B cell (primary cell): ENCODE data around the gene RGS3. TPM values are rescaled to one million over a fixed set of nuclear protein-coding genes. Genes with fewer than 3 reads are reported as not detected.

Experiments
- ATAC-seq: fragments of 200-7000 bp; cut with Tn5 transposase; one replicate; pipeline ENCODE4 v1.10.0; 2021; ENCODE audit warnings: low read depth, mild to moderate bottlenecking, moderate number of reproducible peaks, moderate library complexity
- CTCF ChIA-PET: fragments of 350-600 bp; sonication (Branson Sonifier 250); formaldehyde crosslinking; loops from one replicate; lab custom pipeline; 2021; ENCODE audit warnings: antibody characterized with exemption, inconsistent platforms; lab: Charles Lee
- POLR2A ChIA-PET: fragments of 350-600 bp; sonication (Branson Sonifier 250); formaldehyde crosslinking; loops from one replicate; lab custom pipeline; 2021; ENCODE audit warnings: antibody characterized with exemption; lab: Charles Lee
- DNase-seq: peaks from one replicate; pipeline ENCODE4 v3.0.0; 2013
- H2AFZ ChIP-seq: 2 replicates; pipeline ENCODE4 v1.6.1; 2012; ENCODE audit warnings: mild to moderate bottlenecking, low read depth, low read length; ENCODE audit not compliant: insufficient read depth, poor library complexity, severe bottlenecking
- H3K27ac ChIP-seq, 2 donors: 1 replicate in 1 of 2; 2 replicates in 1 of 2; pipeline ENCODE4 v1.5.1; 2012 to 2013; ENCODE audit warnings: low read length in 2 of 2, mild to moderate bottlenecking in 2 of 2, moderate library complexity in 1 of 2
- H3K27me3 ChIP-seq, 4 experiments: fragments of 200-600 bp in 1 of 4; sonication (generic) in 1 of 4; replicated peaks in 1 of 4; 1 replicate in 2 of 4; 2 replicates in 2 of 4; pipeline versions ENCODE4 v1.6.1 to v1.7.0; 2013 to 2016; ENCODE audit warnings: low read length in 3 of 4, mild to moderate bottlenecking in 2 of 4, mixed read lengths in 1 of 4, moderate library complexity in 1 of 4; ENCODE audit not compliant: insufficient read depth in 4 of 4, control insufficient read depth in 3 of 4; ENCODE audit errors: control extremely low read depth in 1 of 4
- H3K36me3 ChIP-seq, 2 experiments: replicated peaks in 1 of 2; 1 replicate in 1 of 2; 2 replicates in 1 of 2; pipeline versions ENCODE4 v1.6.1 to v1.7.1; 2013; ENCODE audit warnings: low read length in 1 of 2; ENCODE audit not compliant: insufficient read depth in 2 of 2, control insufficient read depth in 1 of 2; ENCODE audit errors: control extremely low read depth in 1 of 2, extremely low read depth in 1 of 2
- H3K4me1 ChIP-seq, 2 donors: fragments of 200-600 bp in 1 of 2; sonication (generic) in 1 of 2; 1 replicate in 1 of 2; 2 replicates in 1 of 2; pipeline versions ENCODE4 v1.5.1 to v1.6.1; 2013 to 2017; ENCODE audit warnings: low read length in 2 of 2; ENCODE audit not compliant: control insufficient read depth in 2 of 2, insufficient read depth in 2 of 2
- H3K4me2 ChIP-seq: replicated peaks from 2 replicates; pipeline ENCODE3; 2012; ENCODE audit warnings: mild to moderate bottlenecking, low read depth, low read length; ENCODE audit not compliant: poor library complexity, severe bottlenecking
- H3K4me3 ChIP-seq, 5 experiments: fragments of 200-600 bp in 1 of 5; sonication (generic) in 1 of 5; 1 replicate in 3 of 5; 2 replicates in 2 of 5; pipeline versions ENCODE4 v1.5.1 to v1.7.0; 2011 to 2016; ENCODE audit warnings: low read length in 4 of 5, mild to moderate bottlenecking in 4 of 5, low read depth in 2 of 5, control low read depth in 1 of 5, moderate library complexity in 1 of 5; ENCODE audit not compliant: insufficient read depth in 1 of 5; ENCODE audit errors: control extremely low read depth in 1 of 5, extremely low read depth in 1 of 5
- H3K79me2 ChIP-seq: fragments of 200-600 bp; sonication (generic); one replicate; pipeline ENCODE4 v1.6.0; 2016; ENCODE audit warnings: low read length; ENCODE audit not compliant: control insufficient read depth, insufficient read depth
- H3K9ac ChIP-seq: fragments of 200-600 bp; sonication (generic); 2 replicates; pipeline ENCODE4 v1.6.1; 2017; ENCODE audit warnings: mild to moderate bottlenecking, low read length, moderate library complexity
- H3K9me3 ChIP-seq, 3 donors: one replicate each; pipeline versions ENCODE4 v1.6.1 to v1.7.1; 2013; ENCODE audit warnings: low read length in 2 of 3; ENCODE audit not compliant: control insufficient read depth in 2 of 3, insufficient read depth in 1 of 3; ENCODE audit errors: control extremely low read depth in 1 of 3
- H4K20me1 ChIP-seq: 2 replicates; pipeline ENCODE4 v1.6.0; 2012; ENCODE audit warnings: mild to moderate bottlenecking, low read length; ENCODE audit not compliant: insufficient read depth, control insufficient read depth, poor library complexity, severe bottlenecking
- H3K27ac Mint-ChIP-seq: one replicate; pipeline ENCODE4 v1.8.0; 2021; ENCODE audit warnings: mixed read lengths
- H3K27me3 Mint-ChIP-seq: one replicate; pipeline ENCODE4 v1.8.0; 2021; ENCODE audit warnings: mixed read lengths
- H3K4me1 Mint-ChIP-seq: one replicate; pipeline ENCODE4 v1.8.0; 2021; ENCODE audit warnings: mixed read lengths
- H3K4me3 Mint-ChIP-seq: one replicate; pipeline ENCODE4 v1.8.0; 2021; ENCODE audit warnings: mixed read lengths
- H3K9me3 Mint-ChIP-seq: one replicate; pipeline ENCODE4 v1.8.0; 2022; ENCODE audit warnings: mixed read lengths; ENCODE audit not compliant: insufficient read depth
- CTCF ChIP-seq: fragments of 200-600 bp; IDR thresholded peaks from one replicate; pipeline ENCODE4 v1.8.0; 2022; ENCODE audit warnings: antibody characterized with exemption, mild to moderate bottlenecking
- EZH2 ChIP-seq: IDR thresholded peaks from 2 replicates; pipeline ENCODE4 v1.6.1; 2012; ENCODE audit warnings: borderline replicate concordance, low read depth, mild to moderate bottlenecking, moderate library complexity, low read length; ENCODE audit not compliant: insufficient read depth, poor library complexity, severe bottlenecking
- WGBS: methylation state at CpG from one replicate; pipeline ENCODE4 v1.1.5; 2013; ENCODE audit warnings: missing lambda C conversion rate; ENCODE audit not compliant: insufficient coverage; 5-methylcytosine and 5-hydroxymethylcytosine counted together
- intact Hi-C: fragments of 100-400 bp; cut with micrococcal nuclease; formaldehyde crosslinking; loops from one replicate; pipeline ENCODE4 v1.10.0; 2022
- polyA plus RNA-seq: library from polyadenylated mRNA; depleted of rRNA; stranded (reverse); fragments of >200 nt; gene quantifications from 2 replicates; pipeline ENCODE4 v1.2.3, GENCODE V29; 2012
- total RNA-seq, 2 donors: library from RNA; stranded (reverse); fragments of 120-200 nt in 1 of 2; gene quantifications; 1 replicate in 1 of 2; 2 replicates in 1 of 2; pipeline versions ENCODE4 v1.2.3 to v1.2.4, GENCODE V29; 2013 to 2022

RGS3 gene
- total and polyA plus RNA-seq, 2 donors (not counting 1 experiment from before 2014, with no cell fraction given) = 12.0 to 15.6 TPM

DNA sequence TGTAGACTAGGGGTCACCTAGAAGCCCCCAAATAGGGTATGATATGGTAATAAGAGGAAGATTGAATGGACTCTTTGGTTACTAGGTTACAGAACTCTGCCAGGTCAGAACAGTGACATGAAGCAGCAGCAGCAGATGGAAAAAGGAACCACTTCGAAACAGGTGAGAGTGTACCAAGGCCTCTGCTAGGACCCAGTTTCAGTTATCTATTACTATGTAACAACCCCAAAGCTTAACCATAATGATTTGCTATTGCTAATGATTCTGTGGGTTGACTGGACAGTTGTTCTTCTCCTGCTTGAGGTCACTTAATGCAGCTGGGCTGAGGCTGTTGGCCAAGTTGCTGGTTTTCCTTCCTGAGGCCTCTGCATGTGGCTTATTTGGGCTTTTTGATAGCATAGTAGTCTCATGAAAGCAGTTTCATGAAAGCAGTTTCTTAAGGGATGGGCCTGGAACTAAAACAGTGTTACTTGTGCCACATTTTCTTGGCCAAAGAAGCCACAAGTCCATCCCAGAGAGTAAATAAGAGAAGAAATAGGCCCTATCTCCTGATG, 35.4 kb upstream of the RGS3 start:
- Mint-ChIP-seq H3K27me3 (peaks cover 10% of the 10 kb centered on the region), H3K9me3 (no peaks in the 10 kb centered on the region), H3K27ac (no peak overlapping the region), H3K4me3 (no peak overlapping the region), H3K4me1 (no peaks in the 10 kb centered on the region)
- Histone ChIP-seq H3K79me2 (no peaks in the 10 kb centered on the region), H4K20me1 (no peaks in the 10 kb centered on the region), H3K4me3 (no peak overlapping the region), H3K27ac (no peak overlapping the region), H3K27me3 (peaks cover 0 to 4% (median 0%) of the 10 kb centered on the region in 4 experiments), H3K4me1 (no peaks in the 10 kb centered on the region), H3K4me2 (no peak overlapping the region), H3K36me3 (no peaks in the 10 kb centered on the region), H3K9ac (no peak overlapping the region), H3K9me3 (no peaks in the 10 kb centered on the region), H2AFZ (no peak overlapping the region)
- CTCF ChIA-PET = interaction anchor here (0.9 kb wide), 1 partner anchor 230 kb away, joined by 5 read pairs; no protein-coding TSS in a partner anchor
- no peak for ATAC-seq
- POLR2A ChIA-PET = no interaction called here
- DNase-seq = no peak
- no peak for TF ChIP-seq CTCF
- WGBS = no CpG with 5 or more reads among the region's 1 CpG
- intact Hi-C loops = no loop called here

DNA sequence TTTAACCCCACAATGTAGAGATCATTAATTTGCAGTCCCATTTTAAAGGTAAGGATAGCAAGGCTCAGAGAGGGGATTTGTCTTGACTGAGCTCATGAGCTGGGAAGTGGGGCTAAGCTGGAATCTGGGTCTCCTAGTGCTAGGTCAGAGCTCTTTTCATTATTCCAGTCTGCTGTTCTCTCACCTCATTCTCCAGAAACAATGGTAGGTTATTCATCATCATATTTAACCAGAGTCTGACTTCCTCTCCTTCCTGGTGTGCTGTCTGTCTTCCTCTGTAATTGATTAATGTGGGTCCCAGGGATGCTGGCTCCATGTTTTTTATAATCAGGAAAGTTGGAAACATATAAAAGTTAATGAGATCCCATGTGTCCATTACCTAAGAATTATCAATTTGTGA, 32.3 kb upstream of the RGS3 start:
- H3K9ac ChIP-seq = no peak overlapping the region
- H3K4me1 Mint-ChIP-seq = no peaks in the 10 kb centered on the region
- no peak overlapping the region for H3K4me2 ChIP-seq
- ATAC-seq (no peak), DNase-seq (no peak)
- no peak overlapping the region for H3K27ac Mint-ChIP-seq
- H3K4me3 ChIP-seq = no peak overlapping the region
- H3K4me1 ChIP-seq = no peaks in the 10 kb centered on the region
- H2AFZ ChIP-seq = no peak overlapping the region
- CTCF ChIA-PET = interaction anchor here (1.1 to 1.4 kb wide), 2 partner anchors 15 to 226 kb away, joined by 4 read pairs; no protein-coding TSS in a partner anchor
- H3K27me3 Mint-ChIP-seq = peaks cover 3% of the 10 kb centered on the region
- no peak overlapping the region for H3K27ac ChIP-seq
- no peaks in the 10 kb centered on the region for H3K27me3 ChIP-seq
- H3K9me3 Mint-ChIP-seq = no peaks in the 10 kb centered on the region
- H3K36me3 ChIP-seq = no peaks in the 10 kb centered on the region
- H3K4me3 Mint-ChIP-seq = no peak overlapping the region
- intact Hi-C loops = no loop called here
- H4K20me1 ChIP-seq = no peaks in the 10 kb centered on the region
- no peaks in the 10 kb centered on the region for H3K79me2 ChIP-seq
- H3K9me3 ChIP-seq = peaks cover 0 to 3% (median 0%) of the 10 kb centered on the region in 3 donors
- no peak for TF ChIP-seq CTCF
- no peak for TF ChIP-seq EZH2
- POLR2A ChIA-PET = no interaction called here
